IgD-negative memory B cell (primary cell): Measurements from ENCODE around the gene DPP6. TPM values are rescaled to one million over a fixed set of nuclear protein-coding genes. Genes with fewer than 3 reads are reported as not detected.
A peak's percentile ranks its signal among the peaks of the same experiment; 100 is the strongest.

Source experiments
- H3K27ac Mint-ChIP-seq, 3 donors: one replicate each; pipeline ENCODE4 v1.8.0; 2020 to 2022; ENCODE audit warnings: mild to moderate bottlenecking in 3 of 3, mixed read lengths in 3 of 3, moderate library complexity in 1 of 3
- H3K27me3 Mint-ChIP-seq: one replicate; pipeline ENCODE4 v1.8.0; 2021; ENCODE audit warnings: mixed read lengths
- H3K36me3 Mint-ChIP-seq: one replicate; pipeline ENCODE4 v1.8.0; 2020; ENCODE audit warnings: mild to moderate bottlenecking, mixed read lengths
- H3K4me1 Mint-ChIP-seq, 3 donors: one replicate each; pipeline ENCODE4 v1.8.0; 2020 to 2022; ENCODE audit warnings: mixed read lengths in 3 of 3, mild to moderate bottlenecking in 1 of 3
- H3K4me3 Mint-ChIP-seq, 4 donors: one replicate each; pipeline ENCODE4 v1.8.0; 2020 to 2022; ENCODE audit warnings: mild to moderate bottlenecking in 4 of 4, mixed read lengths in 4 of 4, moderate library complexity in 3 of 4
- H3K9me3 Mint-ChIP-seq, 3 donors: one replicate each; pipeline ENCODE4 v1.8.0; 2020 to 2021; ENCODE audit warnings: mixed read lengths in 3 of 3, mild to moderate bottlenecking in 1 of 3
- polyA plus RNA-seq: library from polyadenylated mRNA; unstranded; fragments of 300-500 nt; fragmentation: Illumina TruSeq; gene quantifications from one replicate; pipeline ENCODE4 v1.2.3, GENCODE V29; 2021

DPP6 gene
- polyA plus RNA-seq, 1 donor from 2014 or later, result not detected

- no peak overlapping the region for H3K4me3 Mint-ChIP-seq
- no peaks in the 10 kb centered on the region for H3K4me1 Mint-ChIP-seq
- no peaks in the 10 kb centered on the region for H3K27me3 Mint-ChIP-seq
- H3K36me3 Mint-ChIP-seq, result no peaks in the 10 kb centered on the region
- H3K27ac Mint-ChIP-seq, result no peak overlapping the region
- peaks cover 2 to 13% (median 7%) of the 10 kb centered on the region in 3 donors for H3K9me3 Mint-ChIP-seq
These were observed 586.1 kb downstream of the DPP6 start for GRCh38 chr7:154638286-154638685.

- Mint-ChIP-seq H3K27me3 (peaks cover 3% of the 10 kb centered on the region), H3K4me1 (no peaks in the 10 kb centered on the region), H3K27ac (no peak overlapping the region)
These were observed 588.2 kb downstream of the DPP6 start for GRCh38 chr7:154640266-154640865.

GRCh38 chr7:154640917-154641316 is 588.7 kb downstream of the DPP6 start:
- peaks cover 3 to 8% (median 7%) of the 10 kb centered on the region in 3 donors for H3K9me3 Mint-ChIP-seq
- no peaks in the 10 kb centered on the region for H3K4me1 Mint-ChIP-seq
- H3K27me3 Mint-ChIP-seq, result peaks cover 3% of the 10 kb centered on the region
- H3K4me3 Mint-ChIP-seq, result no peak overlapping the region
- H3K36me3 Mint-ChIP-seq, result no peaks in the 10 kb centered on the region
- H3K27ac Mint-ChIP-seq, result no peak overlapping the region

More at GRCh38 chr7:154640266-154640865, 588.2 kb downstream of the DPP6 start:
- no peak overlapping the region for H3K4me3 Mint-ChIP-seq
- no peaks in the 10 kb centered on the region for H3K36me3 Mint-ChIP-seq
- H3K9me3 Mint-ChIP-seq, result peaks cover 3 to 10% (median 6%) of the 10 kb centered on the region in 3 donors

- Mint-ChIP-seq H3K27ac (no peak overlapping the region), H3K27me3 (peaks cover 3% of the 10 kb centered on the region), H3K4me3 (no peak overlapping the region), H3K4me1 (peaks cover 0 to 2% (median 0%) of the 10 kb centered on the region in 3 donors), H3K9me3 (peaks cover 0 to 8% (median 2%) of the 10 kb centered on the region in 3 donors), H3K36me3 (no peaks in the 10 kb centered on the region)
These were observed 592.2 kb downstream of the DPP6 start for GRCh38 chr7:154644366-154644765.

GRCh38 chr7:154646126-154647013 is 594.2 kb downstream of the DPP6 start:
- no peak overlapping the region for H3K27ac Mint-ChIP-seq
- peaks cover 0 to 2% (median 0%) of the 10 kb centered on the region in 3 donors for H3K4me1 Mint-ChIP-seq
- peaks cover 3% of the 10 kb centered on the region for H3K27me3 Mint-ChIP-seq
- H3K9me3 Mint-ChIP-seq, result peaks cover 0 to 13% (median 4%) of the 10 kb centered on the region in 3 donors
- no peak overlapping the region for H3K4me3 Mint-ChIP-seq
- H3K36me3 Mint-ChIP-seq, result no peaks in the 10 kb centered on the region

- Mint-ChIP-seq H3K27me3 (peaks cover 3% of the 10 kb centered on the region), H3K36me3 (no peaks in the 10 kb centered on the region), H3K27ac (no peak overlapping the region), H3K4me1 (peaks cover 0 to 2% (median 0%) of the 10 kb centered on the region in 3 donors), H3K4me3 (no peak overlapping the region), H3K9me3 (peaks cover 0 to 13% (median 4%) of the 10 kb centered on the region in 3 donors)
These were observed 595.4 kb downstream of the DPP6 start for GRCh38 chr7:154647625-154648024.

GRCh38 chr7:154649015-154649414 is 596.8 kb downstream of the DPP6 start:
- Mint-ChIP-seq H3K9me3 (peaks cover 0 to 12% (median 4%) of the 10 kb centered on the region in 3 donors), H3K27me3 (no peaks in the 10 kb centered on the region), H3K27ac (no peak overlapping the region)

GRCh38 chr7:154649434-154649833 is 597.2 kb downstream of the DPP6 start:
- Mint-ChIP-seq H3K27me3 (no peaks in the 10 kb centered on the region), H3K36me3 (no peaks in the 10 kb centered on the region), H3K4me3 (no peak overlapping the region), H3K4me1 (peaks cover 0 to 2% (median 0%) of the 10 kb centered on the region in 3 donors), H3K27ac (no peak overlapping the region), H3K9me3 (peaks cover 0 to 10% (median 4%) of the 10 kb centered on the region in 3 donors)

More at GRCh38 chr7:154649015-154649414, 596.8 kb downstream of the DPP6 start:
- no peaks in the 10 kb centered on the region for H3K36me3 Mint-ChIP-seq
- H3K4me1 Mint-ChIP-seq, result peaks cover 0 to 2% (median 0%) of the 10 kb centered on the region in 3 donors
- no peak overlapping the region for H3K4me3 Mint-ChIP-seq

GRCh38 chr7:154650275-154650674 is 598.1 kb downstream of the DPP6 start:
- no peak overlapping the region for H3K27ac Mint-ChIP-seq
- no peaks in the 10 kb centered on the region for H3K27me3 Mint-ChIP-seq
- H3K36me3 Mint-ChIP-seq, result no peaks in the 10 kb centered on the region
- peaks cover 0 to 10% (median 3%) of the 10 kb centered on the region in 3 donors for H3K9me3 Mint-ChIP-seq
- peaks cover 0 to 2% (median 0%) of the 10 kb centered on the region in 3 donors for H3K4me1 Mint-ChIP-seq
- H3K4me3 Mint-ChIP-seq, result no peak overlapping the region

- Mint-ChIP-seq H3K9me3 (peaks cover 0 to 4% (median 2%) of the 10 kb centered on the region in 3 donors), H3K27me3 (no peaks in the 10 kb centered on the region), H3K4me3 (peak overlapping the region in 1 of 4 donors; percentile 6), H3K4me1 (no peaks in the 10 kb centered on the region), H3K36me3 (no peaks in the 10 kb centered on the region), H3K27ac (no peak overlapping the region)
These were observed 599.3 kb downstream of the DPP6 start for GRCh38 chr7:154651501-154651900.

- Mint-ChIP-seq H3K27ac (no peak overlapping the region), H3K4me3 (no peak overlapping the region), H3K27me3 (no peaks in the 10 kb centered on the region), H3K36me3 (no peaks in the 10 kb centered on the region), H3K9me3 (peaks cover 0 to 4% (median 2%) of the 10 kb centered on the region in 3 donors), H3K4me1 (no peaks in the 10 kb centered on the region)
These were observed 600.4 kb downstream of the DPP6 start for GRCh38 chr7:154652564-154652963.

- H3K27ac Mint-ChIP-seq, result no peak overlapping the region
- H3K27me3 Mint-ChIP-seq, result no peaks in the 10 kb centered on the region
- no peaks in the 10 kb centered on the region for H3K4me1 Mint-ChIP-seq
- no peaks in the 10 kb centered on the region for H3K36me3 Mint-ChIP-seq
- H3K4me3 Mint-ChIP-seq, result no peak overlapping the region
- peaks cover under 1 to 4% (median 2%) of the 10 kb centered on the region in 3 donors for H3K9me3 Mint-ChIP-seq
These were observed 601.1 kb downstream of the DPP6 start for GRCh38 chr7:154653281-154653680.

GRCh38 chr7:154656618-154657017 is 604.4 kb downstream of the DPP6 start:
- H3K9me3 Mint-ChIP-seq, result peaks cover 2 to 13% (median 8%) of the 10 kb centered on the region in 3 donors
- H3K36me3 Mint-ChIP-seq, result no peaks in the 10 kb centered on the region
- no peak overlapping the region for H3K4me3 Mint-ChIP-seq
- no peak overlapping the region for H3K27ac Mint-ChIP-seq
- H3K27me3 Mint-ChIP-seq, result no peaks in the 10 kb centered on the region
- H3K4me1 Mint-ChIP-seq, result no peaks in the 10 kb centered on the region

GRCh38 chr7:154666768-154667167 is 614.6 kb downstream of the DPP6 start:
- Mint-ChIP-seq H3K27ac (no peak overlapping the region), H3K9me3 (peaks cover 2 to 11% (median 10%) of the 10 kb centered on the region in 3 donors), H3K4me3 (no peak overlapping the region), H3K36me3 (no peaks in the 10 kb centered on the region), H3K27me3 (no peaks in the 10 kb centered on the region), H3K4me1 (no peaks in the 10 kb centered on the region)

- H3K36me3 Mint-ChIP-seq, result no peaks in the 10 kb centered on the region
- no peak overlapping the region for H3K4me3 Mint-ChIP-seq
- no peaks in the 10 kb centered on the region for H3K4me1 Mint-ChIP-seq
- H3K27me3 Mint-ChIP-seq, result peaks cover 3% of the 10 kb centered on the region
- H3K27ac Mint-ChIP-seq, result no peak overlapping the region
- peaks cover 1 to 16% (median 4%) of the 10 kb centered on the region in 3 donors for H3K9me3 Mint-ChIP-seq
These were observed 620.6 kb downstream of the DPP6 start for GRCh38 chr7:154672659-154673415.
